EL (cell line): ENCODE results near the gene CIAO2B.

ENCODE experiments used
- DNase-seq: peaks from one replicate; pipeline ENCODE4 v3.0.0-alpha.2; 2016

Gene CIAO2B

GRCh38 chr16:66885491-66885890 lies 48.7 kb downstream of the CIAO2B start:
- no peak for DNase-seq

DNA sequence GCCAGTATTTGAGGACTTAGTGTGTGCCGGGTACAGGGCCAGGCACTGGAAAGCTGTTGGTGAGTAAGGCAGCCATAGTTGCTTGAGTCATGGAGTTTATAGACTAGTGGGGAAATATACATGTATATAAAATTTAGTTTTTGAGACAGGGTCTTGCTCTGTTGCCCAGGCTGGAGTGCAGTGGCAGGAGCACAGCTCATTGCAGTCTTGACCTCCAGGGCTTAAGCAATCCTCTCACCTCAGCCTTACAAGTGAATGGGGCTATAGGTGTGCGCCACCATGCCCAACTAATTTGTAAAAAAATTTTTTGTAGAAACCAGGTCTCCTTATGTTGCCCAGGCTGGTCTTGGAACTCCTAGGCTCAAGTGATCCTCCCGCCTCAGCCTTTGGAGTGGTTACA lies 51.5 kb downstream of the CIAO2B start:
- no peak for DNase-seq
